Activated CD4-positive, alpha-beta memory T cell treated with anti-CD3 and anti-CD28 coated beads, Interleukin-2, amount 10 ng/mL, durations not matched to agents 7 days and 5 days (primary cell): Measurements from ENCODE around the gene RMND1. TPM values are rescaled to one million over a fixed set of nuclear protein-coding genes. Genes with fewer than 3 reads are reported as not detected.
"Not testable (repeated sequence)": the region's sequence is repeated elsewhere in the genome, so short reads cannot be mapped to it uniquely, and the experiment has no call there.

ENCODE experiments used
- CTCF ChIA-PET: fragments of 350-600 bp; sonication (Branson Sonifier 250); formaldehyde crosslinking; loops from one replicate; lab custom pipeline; 2021; ENCODE audit warnings: antibody characterized with exemption, inconsistent platforms; lab: Charles Lee
- POLR2A ChIA-PET: fragments of 350-600 bp; sonication (Branson Sonifier 250); formaldehyde crosslinking; loops from one replicate; lab custom pipeline; 2021; ENCODE audit warnings: antibody characterized with exemption; lab: Charles Lee
- DNase-seq: peaks from one replicate; pipeline ENCODE4 v3.0.0-alpha.2; 2020
- H3K27ac Mint-ChIP-seq: one replicate; pipeline ENCODE4 v1.8.0; 2021; ENCODE audit warnings: mild to moderate bottlenecking, mixed read lengths
- H3K27me3 Mint-ChIP-seq: one replicate; pipeline ENCODE4 v1.8.0; 2021; ENCODE audit warnings: mixed read lengths
- H3K36me3 Mint-ChIP-seq: one replicate; pipeline ENCODE4 v1.8.0; 2021; ENCODE audit warnings: low read depth, mixed read lengths
- H3K4me1 Mint-ChIP-seq: one replicate; pipeline ENCODE4 v1.8.0; 2021; ENCODE audit warnings: mixed read lengths
- H3K4me3 Mint-ChIP-seq: one replicate; pipeline ENCODE4 v1.8.0; 2021; ENCODE audit warnings: mild to moderate bottlenecking, mixed read lengths
- H3K9me3 Mint-ChIP-seq: one replicate; pipeline ENCODE4 v1.8.0; 2021; ENCODE audit warnings: mixed read lengths
- total RNA-seq, 2 experiments: library from RNA; stranded (reverse); gene quantifications; one replicate each; pipeline ENCODE4 v1.2.3, GENCODE V29; 2021

Gene RMND1
- total RNA-seq, 2 experiments from 2014 or later = 18.7 to 22.6 TPM

GRCh38 chr6:151389618-151390275 is 62.2 kb downstream of the RMND1 start:
- peaks cover 66% of the 10 kb centered on the region for H3K4me1 Mint-ChIP-seq
- ChIA-PET POLR2A (interaction anchor here (0.9 to 10.6 kb wide), 13 partner anchors 10 to 1594 kb away, joined by 3 to 247 read pairs (median 6); partner anchors contain the start of gene RMND1), CTCF (interaction anchor here (0.8 to 3.3 kb wide), 11 partner anchors 10 to 524 kb away, joined by 3 to 19 read pairs (median 5); partner anchors contain the start of genes MTHFD1L and RMND1)
- no peaks in the 10 kb centered on the region for H3K9me3 Mint-ChIP-seq
- H3K27ac Mint-ChIP-seq = peak overlapping the region; percentile 99
- no peak for DNase-seq
- H3K4me3 Mint-ChIP-seq = peak overlapping the region; percentile 94
- no peaks in the 10 kb centered on the region for H3K27me3 Mint-ChIP-seq
- peaks cover 35% of the 10 kb centered on the region for H3K36me3 Mint-ChIP-seq

GRCh38 chr6:151388997-151389617 is 62.8 kb downstream of the RMND1 start:
- Mint-ChIP-seq H3K27me3 (no peaks in the 10 kb centered on the region), H3K27ac (peak overlapping the region; percentile 99), H3K36me3 (peaks cover 41% of the 10 kb centered on the region), H3K4me1 (peaks cover 68% of the 10 kb centered on the region), H3K9me3 (no peaks in the 10 kb centered on the region), H3K4me3 (peak overlapping the region; percentile 94)
- POLR2A ChIA-PET = interaction anchor here (0.8 to 10.6 kb wide), 9 partner anchors 14 to 1594 kb away, joined by 3 to 247 read pairs (median 6); partner anchors contain the start of gene RMND1
- DNase-seq = no peak
- CTCF ChIA-PET = interaction anchor here (0.8 to 3.3 kb wide), 10 partner anchors 9 to 498 kb away, joined by 3 to 19 read pairs (median 6); partner anchors contain the start of gene RMND1

- Mint-ChIP-seq H3K27ac (peak overlapping the region; percentile 99), H3K9me3 (no peaks in the 10 kb centered on the region), H3K4me1 (peaks cover 66% of the 10 kb centered on the region), H3K27me3 (no peaks in the 10 kb centered on the region), H3K36me3 (peaks cover 42% of the 10 kb centered on the region), H3K4me3 (peak overlapping the region; percentile 49)
- POLR2A ChIA-PET = interaction anchor here (0.8 to 10.6 kb wide), 3 partner anchors 13 to 64 kb away, joined by 3 to 247 read pairs (median 66); partner anchors contain the start of gene RMND1
- no peak for DNase-seq
- CTCF ChIA-PET = interaction anchor here (3.3 kb wide), 1 partner anchor 9 kb away, joined by 19 read pairs; no protein-coding TSS in a partner anchor
Measured at GRCh38 chr6:151388236-151388635, 63.7 kb downstream of the RMND1 start.

GRCh38 chr6:151387175-151387970 is 64.6 kb downstream of the RMND1 start:
- ChIA-PET CTCF (interaction anchor here (3.3 kb wide), 1 partner anchor 8 kb away, joined by 19 read pairs; no protein-coding TSS in a partner anchor), POLR2A (interaction anchor here (6.9 to 10.6 kb wide), 2 partner anchors 12 to 65 kb away, joined by 66 to 247 read pairs; partner anchors contain the start of gene RMND1)
- DNase-seq = no peak
- Mint-ChIP-seq H3K4me3 (no peak overlapping the region), H3K36me3 (peaks cover 38% of the 10 kb centered on the region), H3K27me3 (no peaks in the 10 kb centered on the region), H3K27ac (peak overlapping the region; percentile 23), H3K9me3 (no peaks in the 10 kb centered on the region), H3K4me1 (peaks cover 59% of the 10 kb centered on the region)

- peak overlapping the region; percentile 76 for H3K27ac Mint-ChIP-seq
- peaks cover 37% of the 10 kb centered on the region for H3K36me3 Mint-ChIP-seq
- POLR2A ChIA-PET = interaction anchor here (0.8 to 2.8 kb wide), 3 partner anchors 11 to 73 kb away, joined by 3 to 15 read pairs (median 6); no protein-coding TSS in a partner anchor
- peaks cover 68% of the 10 kb centered on the region for H3K4me1 Mint-ChIP-seq
- no peaks in the 10 kb centered on the region for H3K27me3 Mint-ChIP-seq
- no peak for DNase-seq
- peak overlapping the region; percentile 42 for H3K4me3 Mint-ChIP-seq
- H3K9me3 Mint-ChIP-seq = no peaks in the 10 kb centered on the region
- CTCF ChIA-PET = interaction anchor here (1.0 to 1.2 kb wide), 2 partner anchors 11 to 801 kb away, joined by 3 to 5 read pairs; no protein-coding TSS in a partner anchor
Measured at GRCh38 chr6:151385177-151385576, 66.7 kb downstream of the RMND1 start.

- Mint-ChIP-seq H3K27ac (peak overlapping the region; percentile 7), H3K4me3 (no peak overlapping the region), H3K27me3 (no peaks in the 10 kb centered on the region), H3K4me1 (peaks cover 73% of the 10 kb centered on the region), H3K36me3 (peaks cover 34% of the 10 kb centered on the region), H3K9me3 (no peaks in the 10 kb centered on the region)
- ChIA-PET CTCF (no interaction called here), POLR2A (interaction anchor here (2.8 kb wide), 1 partner anchor 10 kb away, joined by 15 read pairs; no protein-coding TSS in a partner anchor)
- no peak for DNase-seq
Measured at GRCh38 chr6:151384151-151384550, 67.8 kb downstream of the RMND1 start.

- DNase-seq, H3K4me3 Mint-ChIP-seq, H3K9me3 Mint-ChIP-seq, CTCF ChIA-PET, H3K27ac Mint-ChIP-seq, H3K27me3 Mint-ChIP-seq: not testable (repeated sequence)
- Mint-ChIP-seq H3K4me1 (peaks cover 73% of the 10 kb centered on the region), H3K36me3 (peaks cover 28% of the 10 kb centered on the region)
- POLR2A ChIA-PET = interaction anchor here (0.9 to 1.0 kb wide), 2 partner anchors 11 to 26 kb away, joined by 3 read pairs; no protein-coding TSS in a partner anchor
Measured at GRCh38 chr6:151382631-151383030, 69.3 kb downstream of the RMND1 start.

- Mint-ChIP-seq H3K27me3 (no peaks in the 10 kb centered on the region), H3K9me3 (no peaks in the 10 kb centered on the region), H3K4me3 (peak overlapping the region; percentile 40), H3K4me1 (peaks cover 72% of the 10 kb centered on the region), H3K36me3 (peaks cover 28% of the 10 kb centered on the region), H3K27ac (peak overlapping the region; percentile 96)
- ChIA-PET CTCF (no interaction called here), POLR2A (interaction anchor here (1.0 to 12.5 kb wide), 2 partner anchors 11 to 25 kb away, joined by 3 to 247 read pairs; partner anchors contain the start of gene ZBTB2)
- no peak for DNase-seq
Measured at GRCh38 chr6:151381722-151382121, 70.2 kb downstream of the RMND1 start.

- H3K36me3 Mint-ChIP-seq = peaks cover 29% of the 10 kb centered on the region
- CTCF ChIA-PET = interaction anchor here (2.8 kb wide), 1 partner anchor 9 kb away, joined by 19 read pairs; no protein-coding TSS in a partner anchor
Measured at GRCh38 chr6:151380848-151381205, 71.1 kb downstream of the RMND1 start.

GRCh38 chr6:151379933-151380847 is 71.7 kb downstream of the RMND1 start:
- H3K9me3 Mint-ChIP-seq = no peaks in the 10 kb centered on the region
- H3K27me3 Mint-ChIP-seq = no peaks in the 10 kb centered on the region
- ChIA-PET POLR2A (interaction anchor here (0.8 to 12.5 kb wide), 2 partner anchors 13 to 33 kb away, joined by 3 to 247 read pairs; partner anchors contain the start of gene ZBTB2), CTCF (interaction anchor here (1.1 to 2.8 kb wide), 2 partner anchors 9 to 25 kb away, joined by 3 to 19 read pairs; no protein-coding TSS in a partner anchor)
- peaks cover 28% of the 10 kb centered on the region for H3K36me3 Mint-ChIP-seq
- peak overlapping the region; percentile 96 for H3K27ac Mint-ChIP-seq
- peak; percentile 46 for DNase-seq
- H3K4me1 Mint-ChIP-seq = peaks cover 75% of the 10 kb centered on the region
- H3K4me3 Mint-ChIP-seq = peak overlapping the region; percentile 80

More at GRCh38 chr6:151380848-151381205, 71.1 kb downstream of the RMND1 start:
- no peak for DNase-seq
- peaks cover 75% of the 10 kb centered on the region for H3K4me1 Mint-ChIP-seq
- POLR2A ChIA-PET = interaction anchor here (0.8 to 12.5 kb wide), 2 partner anchors 12 to 33 kb away, joined by 3 to 247 read pairs; partner anchors contain the start of gene ZBTB2
- no peaks in the 10 kb centered on the region for H3K27me3 Mint-ChIP-seq
- H3K27ac Mint-ChIP-seq = peak overlapping the region; percentile 96
- H3K9me3 Mint-ChIP-seq = no peaks in the 10 kb centered on the region
- peak overlapping the region; percentile 80 for H3K4me3 Mint-ChIP-seq

GRCh38 chr6:151377095-151377494 is 74.8 kb downstream of the RMND1 start:
- no peaks in the 10 kb centered on the region for H3K27me3 Mint-ChIP-seq
- H3K9me3 Mint-ChIP-seq = no peaks in the 10 kb centered on the region
- H3K36me3 Mint-ChIP-seq = peaks cover 23% of the 10 kb centered on the region
- H3K4me3 Mint-ChIP-seq = no peak overlapping the region
- peaks cover 82% of the 10 kb centered on the region for H3K4me1 Mint-ChIP-seq
- ChIA-PET POLR2A (interaction anchor here (1.3 to 12.5 kb wide), 2 partner anchors 16 to 75 kb away, joined by 6 to 247 read pairs; partner anchors contain the start of genes RMND1 and ZBTB2), CTCF (interaction anchor here (0.7 to 2.1 kb wide), 4 partner anchors 13 to 485 kb away, joined by 3 to 5 read pairs (median 4); no protein-coding TSS in a partner anchor)
- no peak for DNase-seq
- H3K27ac Mint-ChIP-seq = peak overlapping the region; percentile 75
